Uterine smooth muscle cell (primary cell): ENCODE measurements around the gene SOD3. TPM values are rescaled to one million over a fixed set of nuclear protein-coding genes. Genes with fewer than 3 reads are reported as not detected.

Experiments
- total RNA-seq: library from RNA; depleted of rRNA; stranded (reverse); fragments of >200 nt; gene quantifications from 2 replicates; pipeline ENCODE4 v1.2.3, GENCODE V29; 2014

The SOD3 gene
- 5.2 and 19.5 TPM in 2 replicates for total RNA-seq

GRCh38 chr4:24794916-24795665 is at the start of gene SOD3:
TSS of gene SOD3 (plus strand) at chr4:24795573. CDS start at chr4:24799522, 3,949 bp downstream.

Other genes with a start within 250 kb of the SOD3 start
- 151 and 226 TPM in 2 replicates for gene DHX15, start 211.0 kb upstream of the SOD3 start, total RNA-seq
- 8.2 and 13.5 TPM in 2 replicates for gene CCDC149, start 117.5 kb downstream of the SOD3 start, total RNA-seq
- gene LGI2, start 235.4 kb downstream of the SOD3 start, total RNA-seq = 0.12 and 0.22 TPM in 2 replicates